ENCODE results near the gene SMC1B.

Gene SMC1B

DNA sequence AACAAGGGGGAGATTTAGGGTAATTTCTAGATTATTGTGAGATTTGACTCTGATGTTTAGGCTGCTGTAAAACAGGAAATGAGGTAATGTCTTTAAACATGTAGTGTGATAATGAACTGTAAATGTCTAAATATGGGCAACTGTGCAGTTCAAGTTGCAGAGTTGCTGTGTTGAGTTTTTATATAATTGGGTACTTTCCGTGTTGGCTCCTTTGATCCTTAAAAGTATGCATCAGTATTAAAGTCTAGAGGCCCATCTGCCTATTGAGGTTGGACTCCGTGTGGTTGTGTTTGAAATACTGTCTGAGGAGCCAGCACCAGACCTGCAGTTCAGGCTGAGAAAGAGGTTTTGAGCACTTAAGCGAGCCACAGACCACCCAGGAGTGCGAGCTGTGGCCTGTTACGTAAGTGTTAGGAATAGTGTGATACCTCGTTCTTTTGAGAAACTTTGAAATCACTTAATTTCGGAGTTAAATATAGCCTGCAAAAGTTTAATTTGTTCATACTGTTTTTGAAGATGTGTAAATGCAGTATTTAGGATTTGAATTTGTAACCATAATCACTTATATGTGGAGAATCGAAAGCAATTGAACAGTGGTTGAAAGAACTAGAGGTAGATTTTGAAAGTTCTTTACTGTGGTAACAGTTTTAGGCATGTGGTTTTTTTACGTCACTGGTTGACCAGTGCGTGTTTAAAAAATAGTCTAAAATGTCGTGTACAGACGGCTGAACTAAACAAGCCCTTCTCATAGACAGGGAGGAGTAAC is 94.7 kb downstream of the SMC1B start:
- Histone ChIP-seq H3K27me3 (ENCODE audit: control insufficient read depth, insufficient read depth, low read length) (no peaks in the 10 kb centered on the region), H3K4me3 (ENCODE audit: low read depth, low read length) (no peak overlapping the region), H3K4me1 (peaks cover 3% of the 10 kb centered on the region), H3K27ac (peak overlapping the region; percentile 75), H3K4me2 (ENCODE audit: low read length) (no peak overlapping the region), H2AFZ (no peak overlapping the region), H3K79me2 (peaks cover 5% of the 10 kb centered on the region), H3K9ac (no peak overlapping the region), H3K36me3 (ENCODE audit: control insufficient read depth, insufficient read depth, low read length) (no peaks in the 10 kb centered on the region), H3K9me3 (ENCODE audit: control insufficient read depth, low read length) (no peaks in the 10 kb centered on the region)
- TF ChIP-seq, protein P1, sequence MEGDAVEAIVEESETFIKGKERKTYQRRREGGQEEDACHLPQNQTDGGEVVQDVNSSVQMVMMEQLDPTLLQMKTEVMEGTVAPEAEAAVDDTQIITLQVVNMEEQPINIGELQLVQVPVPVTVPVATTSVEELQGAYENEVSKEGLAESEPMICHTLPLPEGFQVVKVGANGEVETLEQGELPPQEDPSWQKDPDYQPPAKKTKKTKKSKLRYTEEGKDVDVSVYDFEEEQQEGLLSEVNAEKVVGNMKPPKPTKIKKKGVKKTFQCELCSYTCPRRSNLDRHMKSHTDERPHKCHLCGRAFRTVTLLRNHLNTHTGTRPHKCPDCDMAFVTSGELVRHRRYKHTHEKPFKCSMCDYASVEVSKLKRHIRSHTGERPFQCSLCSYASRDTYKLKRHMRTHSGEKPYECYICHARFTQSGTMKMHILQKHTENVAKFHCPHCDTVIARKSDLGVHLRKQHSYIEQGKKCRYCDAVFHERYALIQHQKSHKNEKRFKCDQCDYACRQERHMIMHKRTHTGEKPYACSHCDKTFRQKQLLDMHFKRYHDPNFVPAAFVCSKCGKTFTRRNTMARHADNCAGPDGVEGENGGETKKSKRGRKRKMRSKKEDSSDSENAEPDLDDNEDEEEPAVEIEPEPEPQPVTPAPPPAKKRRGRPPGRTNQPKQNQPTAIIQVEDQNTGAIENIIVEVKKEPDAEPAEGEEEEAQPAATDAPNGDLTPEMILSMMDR (IDR thresholded peaks at IDR 0.05): no peak

DNA sequence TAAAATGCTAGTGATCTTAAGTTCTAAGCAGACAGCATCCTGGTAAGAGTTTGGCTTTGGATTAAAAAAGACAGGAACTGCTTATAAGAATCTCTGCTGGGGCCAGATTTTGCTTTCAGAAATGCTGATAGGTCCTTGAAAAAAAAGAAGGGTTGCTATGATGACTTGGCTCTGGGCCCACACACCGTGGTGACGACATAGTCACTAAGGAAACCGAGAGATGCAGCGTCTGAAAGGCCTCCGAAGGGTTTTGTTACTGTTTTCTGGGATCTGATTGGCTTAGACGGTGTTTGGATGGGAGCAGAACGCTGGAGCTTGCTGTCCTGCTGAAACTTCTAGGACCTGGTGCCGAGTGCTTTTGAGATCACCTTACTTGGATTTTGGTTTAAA is 95.2 kb downstream of the SMC1B start:
- peaks cover 5% of the 10 kb centered on the region for H3K79me2 ChIP-seq
- peak overlapping the region; percentile 46 for H3K4me2 ChIP-seq (ENCODE audit: low read length)
- no peak overlapping the region for H3K4me3 ChIP-seq (ENCODE audit: low read depth, low read length)
- TF ChIP-seq, protein P1 (IDR thresholded peaks at IDR 0.05): no peak
- H3K9ac ChIP-seq: no peak overlapping the region
- no peaks in the 10 kb centered on the region for H3K9me3 ChIP-seq (ENCODE audit: control insufficient read depth, low read length)
- H3K27me3 ChIP-seq (ENCODE audit: control insufficient read depth, insufficient read depth, low read length): no peaks in the 10 kb centered on the region
- no peak overlapping the region for H2AFZ ChIP-seq
- H3K4me1 ChIP-seq: peaks cover 3% of the 10 kb centered on the region
- H3K27ac ChIP-seq: peak overlapping the region; percentile 75
- no peaks in the 10 kb centered on the region for H3K36me3 ChIP-seq (ENCODE audit: control insufficient read depth, insufficient read depth, low read length)

DNA sequence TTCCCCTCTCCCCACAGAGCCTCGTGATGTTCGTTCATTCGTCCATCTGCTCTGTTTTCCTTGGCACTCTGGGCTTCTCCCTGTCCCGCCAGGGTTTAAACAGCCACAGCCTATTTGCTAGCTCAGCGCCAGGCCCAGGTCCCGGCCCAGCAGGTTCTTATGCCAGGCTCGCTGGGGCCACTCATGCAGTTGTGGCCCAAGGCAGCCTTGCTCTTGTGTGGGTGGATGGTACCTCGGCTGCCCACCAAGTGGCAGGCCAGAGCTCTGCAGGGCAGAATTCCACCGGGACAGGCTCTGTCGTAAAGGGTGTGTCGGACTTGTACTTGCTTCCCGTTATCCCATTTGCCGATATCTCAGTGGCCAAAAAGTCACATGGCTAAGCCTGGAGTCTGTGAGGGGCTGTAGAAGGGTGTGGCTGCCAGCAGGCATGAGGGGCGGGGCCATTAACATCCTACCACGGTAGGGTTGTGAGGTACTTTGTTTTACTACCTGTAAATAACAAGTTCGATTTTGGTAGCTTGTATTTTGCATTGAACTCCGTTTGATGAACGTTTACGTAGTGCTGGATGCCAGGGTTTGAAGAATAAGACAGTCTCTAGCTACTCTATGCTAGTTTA is 95.7 kb downstream of the SMC1B start:
- peaks cover 3% of the 10 kb centered on the region for H3K4me1 ChIP-seq
- TF ChIP-seq, protein P1 (IDR thresholded peaks at IDR 0.05): no peak
- no peak overlapping the region for H2AFZ ChIP-seq
- peak overlapping the region; percentile 75 for H3K27ac ChIP-seq
- H3K4me2 ChIP-seq (ENCODE audit: low read length): peak overlapping the region; percentile 46
- no peak overlapping the region for H3K9ac ChIP-seq
- H3K27me3 ChIP-seq (ENCODE audit: control insufficient read depth, insufficient read depth, low read length): no peaks in the 10 kb centered on the region
- H3K4me3 ChIP-seq (ENCODE audit: low read depth, low read length): no peak overlapping the region
- no peaks in the 10 kb centered on the region for H3K9me3 ChIP-seq (ENCODE audit: control insufficient read depth, low read length)
- no peaks in the 10 kb centered on the region for H3K36me3 ChIP-seq (ENCODE audit: control insufficient read depth, insufficient read depth, low read length)
- H3K79me2 ChIP-seq: peaks cover 5% of the 10 kb centered on the region

DNA sequence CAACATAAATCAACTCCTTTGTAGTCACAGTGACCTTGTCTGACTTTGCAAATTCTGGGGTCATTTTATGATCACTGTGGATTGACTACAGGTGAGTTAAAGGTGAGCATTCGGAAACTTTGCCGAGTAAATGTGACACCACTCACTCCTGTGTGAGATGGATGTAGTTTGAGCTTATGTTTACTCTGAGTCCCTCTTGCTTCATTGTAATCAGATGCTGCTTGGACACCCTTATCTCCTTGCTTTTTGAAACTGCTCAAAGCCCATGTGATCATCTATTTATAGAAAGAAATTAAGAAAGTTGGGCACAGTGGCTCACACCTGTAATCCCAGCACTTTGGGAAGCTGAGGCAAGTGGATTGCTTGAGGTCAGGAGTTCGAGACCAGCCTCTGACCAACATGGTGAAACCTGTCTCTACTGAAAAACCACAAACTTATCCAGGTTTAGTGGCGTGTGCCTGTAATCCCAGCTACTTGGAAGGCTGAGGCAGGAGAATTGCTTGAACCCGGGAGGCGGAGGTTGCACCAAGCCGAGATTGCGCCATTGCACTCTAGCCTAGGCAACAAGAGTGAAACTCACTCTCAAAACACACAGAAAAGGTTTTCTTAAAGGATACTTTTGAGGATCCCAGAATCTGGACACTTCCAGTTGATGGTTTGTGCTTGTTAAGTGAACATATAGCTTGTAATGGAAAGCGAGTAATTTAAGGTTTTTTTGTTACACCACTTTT is 96.4 kb downstream of the SMC1B start:
- Histone ChIP-seq H3K27me3 (ENCODE audit: control insufficient read depth, insufficient read depth, low read length) (no peaks in the 10 kb centered on the region), H3K4me2 (ENCODE audit: low read length) (peak overlapping the region; percentile 46), H3K4me3 (ENCODE audit: low read depth, low read length) (peak overlapping the region; percentile 23), H3K9me3 (ENCODE audit: control insufficient read depth, low read length) (no peaks in the 10 kb centered on the region), H3K79me2 (peaks cover 4% of the 10 kb centered on the region), H3K36me3 (ENCODE audit: control insufficient read depth, insufficient read depth, low read length) (no peaks in the 10 kb centered on the region), H3K4me1 (peaks cover 3% of the 10 kb centered on the region), H3K9ac (no peak overlapping the region), H2AFZ (no peak overlapping the region), H3K27ac (peak overlapping the region; percentile 75)
- TF ChIP-seq, protein P1 (IDR thresholded peaks at IDR 0.05): no peak
